IPS DF 19.7 (cell line): Measurements from ENCODE around the gene RGP1.

ENCODE experiments used
- DNase-seq: peaks from one replicate; pipeline ENCODE4 v3.0.0-alpha.2; 2013; ENCODE audit warnings: low read depth, low spot score

The RGP1 gene

GRCh38 chr9:35748858-35749514 is at the start of gene RGP1, which contains the start of gene GBA2:
RGP1 (plus strand) TSS chr9:35749287; CDS start chr9:35749756, 469 bp downstream.
GBA2 (minus strand) TSS chr9:35749228; CDS start chr9:35748704, 524 bp downstream.
- no peak for DNase-seq

GRCh38 chr9:35700031-35700430 is 49.1 kb upstream of the RGP1 start:
- DNase-seq = no peak

DNA sequence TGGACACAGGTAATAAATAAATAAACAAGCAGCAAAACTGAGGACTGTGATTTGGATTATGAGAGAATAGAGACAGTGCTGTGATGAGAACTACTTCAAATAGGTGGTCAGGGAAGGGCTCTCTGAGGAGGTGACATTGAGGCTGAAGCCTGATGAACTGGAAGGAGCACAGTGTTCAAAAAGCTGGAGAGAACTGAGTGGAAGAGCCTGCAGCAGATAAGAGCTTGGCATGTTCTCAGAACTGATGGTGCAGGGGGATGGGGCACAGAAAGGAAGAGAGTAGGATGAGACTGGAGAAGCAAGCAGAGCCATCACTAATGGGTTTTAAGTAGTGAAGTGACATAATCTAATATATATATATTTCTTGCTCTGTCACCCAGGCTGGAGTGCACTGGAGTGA is 48.1 kb upstream of the RGP1 start:
- DNase-seq = no peak

DNA sequence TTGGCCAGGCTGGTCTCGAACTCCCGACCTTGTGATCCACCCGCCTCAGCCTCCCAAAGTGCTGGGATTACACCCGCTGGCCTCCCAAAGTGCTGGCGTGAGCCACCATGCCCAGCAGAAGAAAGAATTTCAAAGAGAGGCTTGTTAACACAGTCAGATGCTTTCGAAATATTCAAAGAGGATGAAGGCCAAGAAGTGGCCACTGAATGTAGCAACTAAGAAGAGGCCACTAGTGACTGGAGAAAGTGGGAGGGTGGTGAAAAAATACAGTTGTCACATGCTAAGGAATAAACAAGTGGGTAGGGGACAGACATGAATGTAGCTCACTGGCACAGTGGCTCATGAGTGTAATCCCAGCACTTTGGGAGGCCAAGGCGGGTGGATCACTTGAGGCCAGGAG is 46.4 kb upstream of the RGP1 start:
- no peak for DNase-seq

GRCh38 chr9:35703906-35704672 is 45.0 kb upstream of the RGP1 start:
- no peak for DNase-seq

GRCh38 chr9:35705372-35705771 is 43.7 kb upstream of the RGP1 start:
- no peak for DNase-seq

DNA sequence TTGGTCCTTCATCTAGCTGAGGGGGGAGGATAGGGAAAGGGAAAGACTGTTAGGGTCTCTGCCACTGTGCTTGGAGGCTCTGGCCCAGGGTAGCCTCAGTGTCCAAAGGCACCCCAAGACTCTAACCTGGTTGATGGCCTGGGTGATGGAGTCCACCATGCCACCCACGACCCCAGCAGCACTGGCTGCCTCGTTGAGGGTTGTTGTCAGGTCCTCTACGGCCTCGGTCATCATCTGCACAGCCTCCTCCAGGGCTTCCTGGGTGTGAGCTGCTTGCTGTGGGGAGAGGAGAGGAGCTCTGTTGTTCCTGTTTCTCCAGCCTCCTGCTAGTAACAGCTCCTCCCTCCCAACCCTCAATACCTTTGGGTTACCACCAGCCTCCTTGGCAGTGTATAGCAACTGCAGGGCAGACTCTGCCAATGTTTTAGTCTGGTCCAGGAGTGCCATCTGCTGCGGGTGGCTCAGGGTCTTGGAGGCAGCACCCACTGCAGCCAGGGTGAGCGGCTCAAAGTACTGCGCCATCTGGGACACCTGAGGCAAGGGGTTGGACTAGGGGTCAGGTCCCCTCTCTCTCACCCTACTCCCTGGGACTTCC is 43.2 kb upstream of the RGP1 start:
- DNase-seq = no peak

DNA sequence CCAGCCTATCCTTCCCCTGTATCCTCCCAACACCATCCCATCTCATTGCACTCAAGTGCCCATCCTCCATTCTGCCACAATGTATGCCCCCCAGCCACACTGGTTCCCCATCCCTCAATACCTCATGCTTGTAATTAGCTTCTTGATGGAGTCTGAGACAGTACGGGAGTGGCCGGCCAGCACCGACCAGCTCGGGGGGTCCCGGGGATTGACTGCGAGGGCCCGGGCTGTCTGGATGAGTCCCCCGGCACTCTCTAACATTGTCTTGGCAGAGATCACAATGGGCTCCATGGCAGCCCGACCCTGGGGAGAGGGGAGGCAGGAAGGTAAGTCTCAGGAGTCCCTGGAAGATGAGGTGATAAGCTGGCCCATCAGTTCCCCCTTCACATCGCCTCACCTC is 42.1 kb upstream of the RGP1 start:
- no peak for DNase-seq

- no peak for DNase-seq
Measured at GRCh38 chr9:35708146-35708545, 40.9 kb upstream of the RGP1 start.

- no peak for DNase-seq
Measured at GRCh38 chr9:35710818-35711500, 38.1 kb upstream of the RGP1 start.

DNA sequence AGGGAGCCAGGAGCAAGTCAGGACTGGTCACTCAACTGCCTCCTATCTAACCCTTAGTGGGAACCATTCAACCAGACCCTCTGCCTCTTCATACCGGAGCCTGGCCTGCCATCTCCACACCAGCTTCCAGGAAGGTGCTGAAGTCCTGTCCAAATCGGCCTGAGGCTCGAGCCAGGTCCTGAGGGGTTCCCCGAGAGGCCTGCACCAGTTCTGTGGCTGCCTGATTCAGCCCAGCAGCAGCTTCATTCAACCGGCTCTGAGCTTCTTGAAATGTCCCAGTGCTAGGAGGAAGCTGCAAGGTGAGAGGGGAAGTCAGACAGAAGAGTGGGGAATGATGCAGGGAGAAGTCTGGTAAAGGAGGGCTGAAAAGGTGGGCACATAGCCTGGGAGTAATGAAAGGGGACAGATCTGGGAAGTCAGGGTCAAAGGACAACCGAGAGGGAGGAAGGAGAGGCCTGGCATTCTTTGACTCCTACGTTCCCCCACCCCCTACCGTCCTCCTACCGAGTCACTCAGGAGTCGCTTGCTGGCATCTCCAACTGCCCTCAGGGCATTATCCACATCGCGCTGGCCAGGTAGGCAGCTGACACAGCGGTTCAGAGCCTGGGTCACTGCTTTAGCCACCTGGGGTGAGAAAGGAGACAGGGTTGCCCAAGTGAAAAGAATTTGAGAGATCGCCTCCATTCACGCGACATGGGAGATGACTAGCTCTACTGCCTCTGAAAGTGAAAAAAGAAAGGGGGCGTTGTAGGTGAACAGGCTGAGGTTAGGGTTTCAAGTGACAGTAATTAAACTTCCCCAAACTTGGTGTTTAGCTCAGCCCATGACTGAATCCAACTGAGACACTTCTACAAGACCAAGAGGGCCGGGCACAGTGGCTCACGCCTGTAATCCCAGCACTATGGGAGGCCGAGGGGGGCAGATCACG is 37.3 kb upstream of the RGP1 start:
- DNase-seq = no peak

GRCh38 chr9:35712762-35713400 is 36.2 kb upstream of the RGP1 start:
- DNase-seq = no peak

DNA sequence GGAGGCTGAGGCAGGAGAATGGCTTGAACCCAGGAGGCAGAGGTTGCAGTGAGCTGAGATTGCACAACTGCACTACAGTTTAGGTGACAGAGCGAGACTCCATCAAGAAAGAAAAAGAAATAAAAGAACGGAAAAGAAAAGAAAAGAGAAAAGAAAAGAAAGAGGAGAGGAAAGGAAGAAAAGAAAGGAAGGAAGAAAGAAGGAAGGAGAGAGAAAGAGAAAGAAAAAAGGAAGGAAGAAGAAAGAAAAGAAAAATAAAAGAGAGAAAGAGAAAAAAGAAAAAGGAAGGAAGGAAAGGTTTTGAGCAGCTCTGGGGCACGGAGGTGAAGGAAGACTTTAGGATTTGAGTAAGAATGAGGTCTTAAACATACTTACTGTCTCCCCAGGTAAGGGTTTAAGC is 35.5 kb upstream of the RGP1 start:
- no peak for DNase-seq

DNA sequence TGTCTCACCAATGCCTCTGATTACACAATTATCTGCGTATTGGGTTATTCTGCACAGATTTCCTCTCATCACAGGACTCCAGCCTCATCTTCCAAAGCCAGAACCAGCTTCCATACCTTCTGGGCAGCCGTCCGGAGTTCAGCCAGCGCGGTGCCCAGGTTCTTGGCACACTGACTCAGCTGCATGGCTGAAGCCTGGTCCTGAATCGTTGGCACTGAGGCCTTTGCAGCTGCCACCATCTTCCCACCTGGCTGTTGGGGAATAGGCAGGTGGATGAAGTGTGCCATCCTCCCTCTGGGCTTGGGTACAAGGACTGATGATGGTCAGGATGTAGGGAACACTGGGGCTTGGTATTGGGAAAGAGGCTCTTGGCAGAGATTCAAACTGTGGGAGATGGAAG is 35.0 kb upstream of the RGP1 start:
- DNase-seq = no peak

DNA sequence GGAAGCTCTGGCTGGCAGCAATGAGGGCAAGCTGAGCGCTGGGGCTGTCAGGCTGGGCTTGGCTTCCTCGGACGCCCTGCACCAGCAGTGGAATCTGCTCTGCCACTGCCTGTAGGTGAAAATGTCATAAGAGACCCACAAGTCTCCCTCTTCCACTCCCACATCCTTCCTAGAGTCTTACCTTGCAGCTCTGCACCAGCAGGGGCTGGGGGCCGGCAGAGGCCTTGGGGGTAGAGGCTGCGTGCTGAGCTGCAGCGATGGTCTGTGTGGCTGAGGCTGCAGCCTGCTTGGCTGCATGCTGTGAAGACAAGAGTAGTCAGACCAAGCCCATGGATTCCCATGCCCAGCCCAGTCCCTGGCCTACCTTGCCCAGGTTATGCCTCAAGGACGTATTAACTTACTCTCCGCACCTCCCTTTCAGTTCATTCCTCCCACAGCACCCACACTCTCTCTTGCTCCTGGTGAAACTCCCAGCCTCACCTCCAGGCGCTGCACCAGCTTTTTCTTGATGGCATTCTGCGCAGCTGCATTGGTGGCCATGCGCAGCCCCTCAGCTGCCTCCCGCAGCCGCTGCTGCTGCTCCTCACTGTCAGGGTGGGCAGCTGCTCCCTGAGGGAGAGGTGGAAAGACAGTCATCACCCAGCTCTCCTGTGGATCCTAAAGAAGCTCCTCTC is 34.4 kb upstream of the RGP1 start:
- DNase-seq = no peak

- no peak for DNase-seq
Measured at GRCh38 chr9:35716230-35716629, 32.9 kb upstream of the RGP1 start.

- no peak for DNase-seq
Measured at GRCh38 chr9:35717132-35717870, 31.8 kb upstream of the RGP1 start.

GRCh38 chr9:35718721-35719511 is 30.2 kb upstream of the RGP1 start:
- DNase-seq = no peak

DNA sequence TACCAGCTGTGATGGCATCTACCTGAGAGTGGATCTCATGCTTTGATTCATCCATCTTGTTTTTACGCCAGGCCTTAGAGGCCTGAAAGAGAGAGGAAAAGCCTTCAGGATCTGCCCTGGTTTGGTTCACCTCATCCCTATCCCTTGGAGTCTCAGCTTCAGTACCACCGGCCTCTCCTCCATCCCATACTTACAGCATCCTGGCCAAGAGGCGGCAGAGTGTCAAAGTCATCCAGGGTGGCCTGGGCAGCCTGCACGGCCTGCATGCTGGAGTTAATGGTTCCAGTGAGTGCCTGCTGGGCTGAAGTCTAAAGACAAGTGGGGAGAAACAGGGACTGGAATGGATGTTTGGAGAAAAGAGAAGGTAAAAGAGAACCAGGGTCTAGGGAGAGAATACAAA is 29.5 kb upstream of the RGP1 start:
- no peak for DNase-seq
